ENCODE measurements around the gene MLEC.

Gene MLEC

GRCh38 chr12:120652656-120653435 lies 34.1 kb upstream of the MLEC start:
- Mint-ChIP-seq H3K4me1 (peaks cover 9% of the 10 kb centered on the region), H3K9me3 (no peaks in the 10 kb centered on the region), H3K27me3 (peaks cover 66% of the 10 kb centered on the region), H3K4me3 (no peak overlapping the region), H3K36me3 (no peaks in the 10 kb centered on the region), H3K27ac (no peak overlapping the region)
- CTCF ChIA-PET, result interaction anchor here (0.6 to 1.0 kb wide), 3 partner anchors 55 to 319 kb away, joined by 3 read pairs; no protein-coding TSS in a partner anchor
- no peak for DNase-seq

DNA sequence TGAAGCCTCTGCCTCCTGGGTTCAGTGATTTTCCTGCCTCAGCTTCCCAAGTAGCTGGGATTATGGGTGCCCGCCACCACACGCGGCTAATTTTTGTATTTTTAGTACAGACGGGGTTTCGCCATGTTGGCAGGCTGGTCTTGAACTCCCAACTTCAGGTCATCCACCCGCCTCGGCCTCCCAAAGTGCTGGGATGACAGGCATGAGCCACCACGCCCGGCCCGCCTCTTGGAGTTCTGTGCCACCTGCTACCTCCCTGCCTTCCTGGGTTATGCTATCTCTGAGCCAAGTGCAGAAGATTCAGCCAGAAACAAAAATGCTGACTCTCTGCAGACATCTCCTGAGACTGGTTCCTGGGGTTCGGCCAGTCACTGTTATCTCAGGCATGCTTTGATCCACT lies 33.3 kb upstream of the MLEC start:
- no peak overlapping the region for H3K27ac Mint-ChIP-seq
- CTCF ChIA-PET, result interaction anchor here (0.6 to 0.7 kb wide), 2 partner anchors 55 to 182 kb away, joined by 3 read pairs; no protein-coding TSS in a partner anchor
- H3K27me3 Mint-ChIP-seq, result peaks cover 59% of the 10 kb centered on the region
- no peak overlapping the region for H3K4me3 Mint-ChIP-seq
- H3K4me1 Mint-ChIP-seq, result peaks cover 9% of the 10 kb centered on the region
- no peaks in the 10 kb centered on the region for H3K9me3 Mint-ChIP-seq
- DNase-seq, result no peak
- H3K36me3 Mint-ChIP-seq, result no peaks in the 10 kb centered on the region

GRCh38 chr12:120654656-120655055 lies 32.3 kb upstream of the MLEC start:
- no peak overlapping the region for H3K4me3 Mint-ChIP-seq
- no peaks in the 10 kb centered on the region for H3K36me3 Mint-ChIP-seq
- no peak for DNase-seq
- H3K27me3 Mint-ChIP-seq, result peaks cover 49% of the 10 kb centered on the region
- H3K4me1 Mint-ChIP-seq, result peaks cover under 1% of the 10 kb centered on the region
- H3K9me3 Mint-ChIP-seq, result no peaks in the 10 kb centered on the region
- CTCF ChIA-PET, result interaction anchor here (0.9 to 1.3 kb wide), 2 partner anchors 9 to 317 kb away, joined by 3 read pairs; no protein-coding TSS in a partner anchor
- H3K27ac Mint-ChIP-seq, result no peak overlapping the region

- Mint-ChIP-seq H3K27ac (no peak overlapping the region), H3K9me3 (no peaks in the 10 kb centered on the region), H3K36me3 (no peaks in the 10 kb centered on the region), H3K4me3 (no peak overlapping the region), H3K27me3 (peaks cover 35% of the 10 kb centered on the region), H3K4me1 (no peaks in the 10 kb centered on the region)
- DNase-seq, result no peak
- CTCF ChIA-PET, result interaction anchor here (0.8 to 6.1 kb wide), 2 partner anchors 8 to 289 kb away, joined by 5 to 40 read pairs; no protein-coding TSS in a partner anchor
Observed at GRCh38 chr12:120656008-120656407, 30.9 kb upstream of the MLEC start.

DNA sequence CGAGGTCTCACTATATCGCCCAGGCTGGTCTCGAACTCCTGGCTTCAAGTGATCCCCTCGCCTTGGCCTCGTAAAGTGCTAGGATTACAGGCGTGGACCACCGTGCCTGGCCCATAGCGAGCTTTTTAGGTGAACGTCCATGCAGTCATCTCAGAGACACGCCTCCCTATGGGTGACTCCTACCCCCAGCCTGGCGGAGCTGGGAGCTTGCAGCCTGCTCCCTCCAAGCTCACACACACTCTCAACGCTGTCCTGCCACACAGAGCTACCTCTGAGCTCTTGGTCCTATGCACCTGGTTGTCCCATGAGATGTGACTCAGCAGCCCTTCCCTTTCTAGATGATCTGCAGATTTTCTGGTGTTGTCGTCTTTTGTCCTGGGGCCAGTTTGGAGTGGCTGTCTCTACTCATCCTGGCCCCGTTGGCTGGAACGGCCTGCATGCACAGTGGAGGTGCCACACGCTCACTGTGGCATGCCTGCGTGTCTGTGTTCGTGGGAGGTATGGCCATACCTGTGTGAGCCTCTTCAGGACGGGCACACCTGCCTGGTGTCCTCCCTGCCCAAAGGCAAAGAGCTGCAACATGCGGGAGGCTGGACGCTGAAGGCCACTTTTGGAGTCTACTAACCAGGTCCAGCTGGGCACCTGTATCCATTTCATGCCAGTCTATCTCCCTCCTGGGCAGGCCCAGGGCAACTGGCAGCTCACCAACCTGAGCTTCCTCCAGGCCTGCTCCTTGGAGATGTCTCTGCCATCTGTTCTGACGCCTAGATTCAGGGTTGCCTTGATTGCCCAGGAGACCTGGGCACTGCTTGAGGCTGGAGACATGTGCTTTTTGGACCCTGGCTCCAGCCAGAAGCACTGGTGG lies 28.4 kb upstream of the MLEC start:
- no peaks in the 10 kb centered on the region for H3K36me3 Mint-ChIP-seq
- H3K27me3 Mint-ChIP-seq, result peaks cover 14% of the 10 kb centered on the region
- no peak overlapping the region for H3K27ac Mint-ChIP-seq
- no peak overlapping the region for H3K4me3 Mint-ChIP-seq
- H3K4me1 Mint-ChIP-seq, result no peaks in the 10 kb centered on the region
- no peaks in the 10 kb centered on the region for H3K9me3 Mint-ChIP-seq
- CTCF ChIA-PET, result interaction anchor here (0.7 to 6.1 kb wide), 2 partner anchors 11 to 92 kb away, joined by 3 to 40 read pairs; no protein-coding TSS in a partner anchor
- DNase-seq, result no peak

- Mint-ChIP-seq H3K4me1 (no peaks in the 10 kb centered on the region), H3K4me3 (no peak overlapping the region), H3K27ac (no peak overlapping the region), H3K27me3 (peaks cover 8% of the 10 kb centered on the region), H3K36me3 (no peaks in the 10 kb centered on the region), H3K9me3 (no peaks in the 10 kb centered on the region)
- CTCF ChIA-PET, result interaction anchor here (6.1 kb wide), 1 partner anchor 11 kb away, joined by 40 read pairs; no protein-coding TSS in a partner anchor
- DNase-seq, result no peak
Observed at GRCh38 chr12:120659151-120659525, 27.8 kb upstream of the MLEC start.

DNA sequence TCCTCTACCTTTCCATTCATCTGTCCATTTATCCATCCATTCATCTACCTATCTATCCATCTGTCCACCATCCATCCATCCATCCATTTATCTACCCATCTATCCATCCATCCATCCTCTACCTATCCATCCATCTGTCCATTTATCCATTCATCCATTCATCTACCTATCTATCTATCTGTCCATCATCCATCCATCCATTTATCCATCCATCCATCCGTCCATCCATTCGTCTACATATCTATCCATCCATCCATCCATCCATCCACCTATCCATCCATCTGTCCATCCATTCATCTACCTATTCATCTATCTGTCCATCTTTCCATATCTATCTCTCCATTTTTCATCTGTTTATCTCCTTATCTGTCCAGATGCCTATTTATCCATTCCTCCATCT lies 25.5 kb upstream of the MLEC start:
- no peaks in the 10 kb centered on the region for H3K36me3 Mint-ChIP-seq
- H3K4me3 Mint-ChIP-seq, result no peak overlapping the region
- H3K27me3 Mint-ChIP-seq, result peaks cover 2% of the 10 kb centered on the region
- DNase-seq, result no peak
- no peaks in the 10 kb centered on the region for H3K4me1 Mint-ChIP-seq
- H3K27ac Mint-ChIP-seq, result no peak overlapping the region
- H3K9me3 Mint-ChIP-seq, result no peaks in the 10 kb centered on the region
- CTCF ChIA-PET, result interaction anchor here (6.1 kb wide), 1 partner anchor 14 kb away, joined by 40 read pairs; no protein-coding TSS in a partner anchor

DNA sequence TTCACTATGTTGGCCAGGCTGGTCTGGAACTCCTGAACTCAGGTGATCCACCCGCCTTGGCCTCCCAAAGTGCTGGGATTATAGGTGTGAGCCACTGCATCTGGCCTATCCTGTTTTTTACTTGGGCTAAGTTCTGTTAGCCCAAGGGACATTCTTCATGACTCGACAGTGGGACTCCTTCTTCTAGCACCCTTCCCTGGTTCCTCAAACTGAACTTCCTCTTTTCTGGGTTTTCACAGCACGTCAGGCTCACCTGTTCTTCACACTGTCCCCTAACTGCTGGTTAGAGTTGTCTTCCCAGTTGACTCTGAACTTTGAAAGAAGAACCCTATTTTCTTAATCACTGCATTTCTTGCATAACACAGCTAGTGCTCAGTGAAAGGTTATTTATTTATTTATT lies 24.1 kb upstream of the MLEC start:
- Mint-ChIP-seq H3K4me3 (no peak overlapping the region), H3K27ac (no peak overlapping the region), H3K9me3 (no peaks in the 10 kb centered on the region), H3K27me3 (peaks cover 5% of the 10 kb centered on the region), H3K36me3 (no peaks in the 10 kb centered on the region), H3K4me1 (no peaks in the 10 kb centered on the region)
- CTCF ChIA-PET, result interaction anchor here (1.1 kb wide), 2 partner anchors 12 to 14 kb away, joined by 3 to 5 read pairs; no protein-coding TSS in a partner anchor
- no peak for DNase-seq

DNA sequence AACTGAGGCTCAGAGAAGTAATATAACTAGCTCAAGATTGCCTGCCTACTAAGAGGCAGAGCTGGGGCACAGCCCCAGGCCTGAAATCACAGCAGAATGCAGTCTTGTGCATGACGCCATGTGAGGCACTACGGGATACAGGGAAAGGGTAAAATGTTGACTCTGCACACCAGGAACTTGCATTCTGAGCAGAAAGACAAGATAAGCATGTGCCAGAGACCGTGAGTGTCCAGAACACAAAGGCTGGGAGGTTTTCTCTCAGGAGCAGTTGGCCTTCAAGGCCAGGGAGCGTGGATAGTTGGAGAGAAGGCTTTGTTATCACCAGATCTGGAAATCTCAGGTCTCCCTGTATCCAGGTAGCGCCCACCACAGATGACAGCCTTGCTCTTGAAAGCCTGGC lies 23.2 kb upstream of the MLEC start:
- Mint-ChIP-seq H3K27ac (no peak overlapping the region), H3K27me3 (peaks cover 5% of the 10 kb centered on the region), H3K9me3 (no peaks in the 10 kb centered on the region), H3K4me3 (no peak overlapping the region), H3K4me1 (no peaks in the 10 kb centered on the region), H3K36me3 (no peaks in the 10 kb centered on the region)
- CTCF ChIA-PET, result interaction anchor here (1.1 to 1.3 kb wide), 3 partner anchors 11 to 15 kb away, joined by 3 to 5 read pairs (median 4); no protein-coding TSS in a partner anchor
- DNase-seq, result no peak

- Mint-ChIP-seq H3K27ac (no peak overlapping the region), H3K36me3 (no peaks in the 10 kb centered on the region), H3K9me3 (no peaks in the 10 kb centered on the region), H3K4me1 (no peaks in the 10 kb centered on the region), H3K4me3 (no peak overlapping the region), H3K27me3 (peaks cover 16% of the 10 kb centered on the region)
- DNase-seq, result no peak
- CTCF ChIA-PET, result interaction anchor here (0.7 to 1.5 kb wide), 3 partner anchors 17 to 84 kb away, joined by 3 to 4 read pairs (median 3); no protein-coding TSS in a partner anchor
Observed at GRCh38 chr12:120666571-120667390, 20.2 kb upstream of the MLEC start.

DNA sequence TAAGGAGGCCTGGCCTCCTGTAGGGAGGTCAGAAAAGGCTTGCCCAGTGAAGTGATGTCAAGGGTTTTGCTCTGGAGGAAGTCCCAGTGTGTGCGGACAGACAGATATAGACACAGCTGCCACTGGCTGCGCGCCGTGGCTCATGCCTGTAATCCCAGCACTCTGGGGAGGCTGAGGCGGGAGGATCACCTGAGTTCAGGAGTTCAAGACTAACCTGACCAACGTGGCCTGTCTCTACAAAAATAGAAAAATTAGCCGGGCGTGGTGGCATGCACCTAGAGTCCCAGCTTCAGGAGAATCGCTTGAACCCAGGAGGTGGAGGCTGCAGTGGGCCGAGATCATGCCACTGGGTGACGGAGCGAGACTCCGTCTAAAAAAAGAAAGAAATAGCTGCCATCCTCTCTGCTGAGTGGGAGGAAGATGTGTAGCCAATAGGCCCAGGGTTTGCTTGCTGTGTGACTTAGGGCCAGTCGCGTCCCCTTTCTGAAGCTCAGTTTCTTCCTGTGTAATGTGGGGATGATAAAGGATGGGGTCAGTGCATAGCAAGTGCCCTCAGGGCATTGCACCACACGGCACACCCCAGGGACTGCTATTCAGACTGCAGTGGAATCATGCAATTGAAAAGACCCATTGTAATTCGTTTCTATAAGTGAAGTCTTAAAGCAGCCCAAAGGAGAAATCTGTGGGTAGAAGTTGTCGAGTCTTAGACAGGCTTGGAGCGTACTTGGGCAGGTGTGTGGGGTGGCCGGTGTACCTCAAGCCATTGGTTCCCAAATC lies 18.7 kb upstream of the MLEC start:
- no peak overlapping the region for H3K4me3 Mint-ChIP-seq
- no peaks in the 10 kb centered on the region for H3K9me3 Mint-ChIP-seq
- CTCF ChIA-PET, result interaction anchor here (1.3 kb wide), 1 partner anchor 19 kb away, joined by 4 read pairs; no protein-coding TSS in a partner anchor
- no peak for DNase-seq
- no peaks in the 10 kb centered on the region for H3K36me3 Mint-ChIP-seq
- no peaks in the 10 kb centered on the region for H3K4me1 Mint-ChIP-seq
- H3K27me3 Mint-ChIP-seq, result peaks cover 22% of the 10 kb centered on the region
- no peak overlapping the region for H3K27ac Mint-ChIP-seq

- no peak for DNase-seq
- no peaks in the 10 kb centered on the region for H3K4me1 Mint-ChIP-seq
- H3K36me3 Mint-ChIP-seq, result no peaks in the 10 kb centered on the region
Observed at GRCh38 chr12:120668868-120669840, 17.8 kb upstream of the MLEC start.

More at GRCh38 chr12:120668868-120669840, 17.8 kb upstream of the MLEC start:
- Mint-ChIP-seq H3K9me3 (no peaks in the 10 kb centered on the region), H3K4me3 (no peak overlapping the region), H3K27me3 (peaks cover 28% of the 10 kb centered on the region), H3K27ac (no peak overlapping the region)
- CTCF ChIA-PET, result interaction anchor here (1.3 kb wide), 2 partner anchors 20 to 23 kb away, joined by 4 read pairs; no protein-coding TSS in a partner anchor

All from activated naive CD4-positive, alpha-beta T cell treated with anti-CD3 and anti-CD28 coated beads, Interleukin-2, amount 10 ng/mL, durations not matched to agents 7 days and 5 days (primary cell).